ENCODE data around the gene SLC2A1. TPM values are rescaled to one million over a fixed set of nuclear protein-coding genes. Genes with fewer than 3 reads are reported as not detected.

The SLC2A1 gene
- total RNA-seq, 2 experiments from 2014 or later: 158 to 162 TPM

DNA sequence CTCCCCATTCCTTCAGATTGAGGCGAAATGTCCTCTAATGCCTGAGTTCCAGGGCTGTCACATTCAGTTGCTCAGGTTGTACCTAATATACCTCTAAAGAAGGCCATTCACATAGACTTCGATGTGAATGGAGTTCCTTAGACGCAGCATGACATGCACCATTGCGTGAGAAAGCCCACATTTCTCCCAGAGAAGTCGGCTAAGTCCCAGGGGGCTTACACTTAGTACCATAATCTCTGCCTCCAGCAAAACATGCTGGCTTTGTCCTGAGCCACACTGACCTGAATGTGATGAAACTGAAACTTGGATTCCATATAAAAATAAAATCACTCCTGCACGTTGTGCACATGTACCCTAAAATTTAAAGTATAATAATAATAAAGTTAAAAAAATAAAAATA is 23.2 kb upstream of the SLC2A1 start:
- no peak for ATAC-seq
- Mint-ChIP-seq H3K27me3 (no peaks in the 10 kb centered on the region), H3K9me3 (no peaks in the 10 kb centered on the region), H3K4me1 (ENCODE audit: low read depth) (no peaks in the 10 kb centered on the region), H3K27ac (no peak overlapping the region), H3K4me3 (no peak overlapping the region), H3K36me3 (ENCODE audit: low read depth) (no peaks in the 10 kb centered on the region)
- DNase-seq: no peak
- intact Hi-C loops (cut with micrococcal nuclease): no loop called here
- TF ChIP-seq CTCF (IDR thresholded peaks at IDR 0.05): no peak
- CTCF ChIA-PET: interaction anchor here (1.2 kb wide), 1 partner anchor 92 kb away, joined by 3 read pairs; no protein-coding TSS in a partner anchor
- POLR2A ChIA-PET: interaction anchor here (0.9 kb wide), 1 partner anchor 92 kb away, joined by 3 read pairs; no protein-coding TSS in a partner anchor

- Mint-ChIP-seq H3K36me3 (ENCODE audit: low read depth) (no peaks in the 10 kb centered on the region), H3K4me1 (ENCODE audit: low read depth) (no peaks in the 10 kb centered on the region), H3K27ac (no peak overlapping the region), H3K9me3 (no peaks in the 10 kb centered on the region), H3K27me3 (no peaks in the 10 kb centered on the region), H3K4me3 (no peak overlapping the region)
- CTCF ChIA-PET: interaction anchor here (1.2 kb wide), 1 partner anchor 93 kb away, joined by 3 read pairs; no protein-coding TSS in a partner anchor
- POLR2A ChIA-PET: interaction anchor here (0.9 kb wide), 1 partner anchor 92 kb away, joined by 3 read pairs; no protein-coding TSS in a partner anchor
- DNase-seq: no peak
- no peak for ATAC-seq
- TF ChIP-seq CTCF (IDR thresholded peaks at IDR 0.05): no peak
- intact Hi-C loops (cut with micrococcal nuclease): no loop called here
Measured at GRCh38 chr1:42981255-42981805, 22.7 kb upstream of the SLC2A1 start.

GRCh38 chr1:42979896-42980800 is 21.5 kb upstream of the SLC2A1 start:
- no peaks in the 10 kb centered on the region for H3K4me1 Mint-ChIP-seq (ENCODE audit: low read depth)

DNA sequence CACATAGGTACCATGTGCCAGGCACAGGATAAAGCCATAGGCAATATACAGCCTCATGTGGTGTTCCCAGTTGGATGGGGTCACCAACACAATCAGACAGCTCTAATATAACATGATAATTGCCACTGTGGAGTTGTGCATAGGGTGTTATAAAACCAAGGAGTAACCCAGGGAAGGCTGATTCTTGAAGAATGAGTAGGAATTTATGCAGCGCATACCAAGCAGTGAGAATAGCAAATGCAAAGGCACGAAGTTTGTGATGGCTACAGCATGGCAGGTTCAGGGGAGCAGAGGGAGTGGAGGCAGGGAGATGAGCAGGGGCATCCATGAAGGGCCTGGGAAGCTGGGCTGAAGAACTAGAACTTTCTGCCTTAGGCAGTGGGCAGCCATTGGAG is 20.4 kb upstream of the SLC2A1 start:
- H3K9me3 Mint-ChIP-seq: no peaks in the 10 kb centered on the region
- ChIA-PET CTCF (interaction anchor here (1.1 kb wide), 1 partner anchor 96 kb away, joined by 3 read pairs; no protein-coding TSS in a partner anchor), POLR2A (no interaction called here)
- H3K27ac Mint-ChIP-seq: no peak overlapping the region
- H3K27me3 Mint-ChIP-seq: no peaks in the 10 kb centered on the region
- no peak for ATAC-seq
- no peak overlapping the region for H3K4me3 Mint-ChIP-seq
- DNase-seq: no peak
- no peak for TF ChIP-seq CTCF (IDR thresholded peaks at IDR 0.05)
- intact Hi-C loops (cut with micrococcal nuclease): no loop called here
- no peaks in the 10 kb centered on the region for H3K4me1 Mint-ChIP-seq (ENCODE audit: low read depth)
- no peaks in the 10 kb centered on the region for H3K36me3 Mint-ChIP-seq (ENCODE audit: low read depth)

More at GRCh38 chr1:42979896-42980800, 21.5 kb upstream of the SLC2A1 start:
- Mint-ChIP-seq H3K9me3 (no peaks in the 10 kb centered on the region), H3K36me3 (ENCODE audit: low read depth) (no peaks in the 10 kb centered on the region), H3K27ac (no peak overlapping the region), H3K27me3 (no peaks in the 10 kb centered on the region), H3K4me3 (no peak overlapping the region)
- no peak for TF ChIP-seq CTCF (IDR thresholded peaks at IDR 0.05)
- DNase-seq (no peak), ATAC-seq (no peak)
- CTCF ChIA-PET: interaction anchor here (1.1 kb wide), 1 partner anchor 95 kb away, joined by 3 read pairs; no protein-coding TSS in a partner anchor
- intact Hi-C loops (cut with micrococcal nuclease): no loop called here
- POLR2A ChIA-PET: no interaction called here

Data from activated CD8-positive, alpha-beta T cell treated with anti-CD3 and anti-CD28 coated beads for 36 hours (primary cell).